ENCODE results near the gene STAP2.

STAP2 gene

GRCh38 chr19:4338441-4339355 lies at the start of gene STAP2:
TSS of gene STAP2 (minus strand) at chr19:4338827. CDS start at chr19:4338753, 74 bp downstream.
- peak; percentile 31 for DNase-seq

GRCh38 chr19:4386041-4386782 lies 47.6 kb upstream of the STAP2 start:
- no peak for DNase-seq

- no peak for DNase-seq
Observed at GRCh38 chr19:4385291-4386040, 46.8 kb upstream of the STAP2 start.

- peak; percentile 22 for DNase-seq
Observed at GRCh38 chr19:4380254-4380727, 41.7 kb upstream of the STAP2 start.

- peak; percentile 28 for DNase-seq
Observed at GRCh38 chr19:4379383-4380253, 41.0 kb upstream of the STAP2 start.

- no peak for DNase-seq
Observed at GRCh38 chr19:4378886-4379285, 40.3 kb upstream of the STAP2 start.

GRCh38 chr19:4376991-4377781 lies 38.6 kb upstream of the STAP2 start:
- no peak for DNase-seq

- no peak for DNase-seq
Observed at GRCh38 chr19:4376671-4376990, 38.0 kb upstream of the STAP2 start.

GRCh38 chr19:4376028-4376670 lies 37.5 kb upstream of the STAP2 start:
- DNase-seq = no peak

GRCh38 chr19:4375164-4376027 lies 36.8 kb upstream of the STAP2 start:
- no peak for DNase-seq

GRCh38 chr19:4374498-4375163 lies 36.0 kb upstream of the STAP2 start:
- DNase-seq = no peak

- no peak for DNase-seq
Observed at GRCh38 chr19:4373601-4374497, 35.2 kb upstream of the STAP2 start.

- DNase-seq = no peak
Observed at GRCh38 chr19:4373013-4373367, 34.4 kb upstream of the STAP2 start.

- DNase-seq = no peak
Observed at GRCh38 chr19:4372165-4373012, 33.8 kb upstream of the STAP2 start.

GRCh38 chr19:4371247-4372164 lies 32.9 kb upstream of the STAP2 start:
- DNase-seq = no peak

GRCh38 chr19:4370418-4371041 lies 31.9 kb upstream of the STAP2 start:
- DNase-seq = no peak
